Eye (tissue), 1 donor: ENCODE results near the gene KCNT1.

Source experiments
- DNase-seq: peaks from one replicate; pipeline ENCODE4 v3.0.0-alpha.2; 2015

The KCNT1 gene

GRCh38 chr9:135787317-135787716 lies 85.3 kb downstream of the KCNT1 start:
- DNase-seq, result no peak

- no peak for DNase-seq
These were observed 86.0 kb downstream of the KCNT1 start for GRCh38 chr9:135787776-135788575.

- no peak for DNase-seq
These were observed 86.8 kb downstream of the KCNT1 start for GRCh38 chr9:135788576-135789300.

- DNase-seq, result no peak
These were observed 87.9 kb downstream of the KCNT1 start for GRCh38 chr9:135789838-135790291.

GRCh38 chr9:135790356-135790755 lies 88.4 kb downstream of the KCNT1 start:
- DNase-seq, result no peak

GRCh38 chr9:135790850-135791249 lies 88.9 kb downstream of the KCNT1 start:
- DNase-seq, result no peak

GRCh38 chr9:135791431-135792267 lies 89.7 kb downstream of the KCNT1 start:
- no peak for DNase-seq

- DNase-seq, result no peak
These were observed 90.5 kb downstream of the KCNT1 start for GRCh38 chr9:135792268-135793128.

- no peak for DNase-seq
These were observed 91.5 kb downstream of the KCNT1 start for GRCh38 chr9:135793221-135794056.

GRCh38 chr9:135794057-135794335 lies 92.0 kb downstream of the KCNT1 start:
- no peak for DNase-seq

- no peak for DNase-seq
These were observed 92.4 kb downstream of the KCNT1 start for GRCh38 chr9:135794361-135794885.

GRCh38 chr9:135795391-135795790 lies 93.4 kb downstream of the KCNT1 start:
- DNase-seq, result no peak

- DNase-seq, result no peak
These were observed 95.0 kb downstream of the KCNT1 start for GRCh38 chr9:135796784-135797485.

- DNase-seq, result peak; percentile 60
These were observed 95.7 kb downstream of the KCNT1 start for GRCh38 chr9:135797507-135798262.

GRCh38 chr9:135798263-135798585 lies 96.2 kb downstream of the KCNT1 start:
- DNase-seq, result no peak

GRCh38 chr9:135799261-135799660 lies 97.3 kb downstream of the KCNT1 start:
- no peak for DNase-seq

GRCh38 chr9:135801070-135801469 lies 99.1 kb downstream of the KCNT1 start:
- no peak for DNase-seq

- peak; percentile 9 for DNase-seq
These were observed 101.0 kb downstream of the KCNT1 start for GRCh38 chr9:135802876-135803419.

GRCh38 chr9:135803441-135803840 lies 101.5 kb downstream of the KCNT1 start:
- DNase-seq, result no peak
